Astrocyte (in vitro differentiated cells and primary cell): ENCODE data around the gene TMEM45A. TPM values are rescaled to one million over a fixed set of nuclear protein-coding genes. Genes with fewer than 3 reads are reported as not detected.

Experiments used
- DNase-seq: peaks from one replicate; pipeline ENCODE4 v3.0.0-alpha.2; 2010; ENCODE audit warnings: low read depth
- FAIRE-seq: peaks from 2 replicates; lab custom pipeline; 2011; peaks lifted over from hg19 to GRCh38; lab: Jason Lieb, UNC
- H2AFZ ChIP-seq: 2 replicates; pipeline ENCODE4 v1.6.0; 2012; ENCODE audit warnings: low read depth, low read length, inconsistent platforms
- H3K27ac ChIP-seq: 2 replicates; pipeline ENCODE4 v1.5.1; 2011; ENCODE audit warnings: low read depth, low read length, inconsistent platforms
- H3K27me3 ChIP-seq: 2 replicates; pipeline ENCODE4 v1.6.0; 2011; ENCODE audit warnings: low read length, inconsistent platforms; ENCODE audit not compliant: insufficient read depth
- H3K36me3 ChIP-seq: 2 replicates; pipeline ENCODE4 v1.5.1; 2011; ENCODE audit warnings: low read length, inconsistent platforms; ENCODE audit not compliant: insufficient read depth
- H3K4me1 ChIP-seq: 2 replicates; pipeline ENCODE4 v1.5.1; 2011; ENCODE audit warnings: low read length, inconsistent platforms; ENCODE audit not compliant: insufficient read depth
- H3K4me2 ChIP-seq: 2 replicates; pipeline ENCODE4 v1.6.0; 2012; ENCODE audit warnings: low read length, inconsistent platforms
- H3K4me3 ChIP-seq: 2 replicates; pipeline ENCODE4 v1.5.1; 2011; ENCODE audit warnings: low read depth, mild to moderate bottlenecking, low read length, inconsistent platforms; ENCODE audit not compliant: insufficient read depth
- H3K79me2 ChIP-seq: 2 replicates; pipeline ENCODE4 v1.6.0; 2012; ENCODE audit warnings: mild to moderate bottlenecking, low read length, inconsistent platforms; ENCODE audit not compliant: insufficient read depth
- H3K9ac ChIP-seq: 2 replicates; pipeline ENCODE4 v1.6.0; 2012; ENCODE audit warnings: mild to moderate bottlenecking, low read length, inconsistent platforms
- H3K9me3 ChIP-seq: 2 replicates; pipeline ENCODE4 v1.5.1; 2012; ENCODE audit warnings: low read depth, mild to moderate bottlenecking, low read length, inconsistent platforms; ENCODE audit not compliant: insufficient read depth
- H4K20me1 ChIP-seq: 2 replicates; pipeline ENCODE4 v1.6.0; 2012; ENCODE audit warnings: low read length, inconsistent platforms; ENCODE audit not compliant: insufficient read depth
- H3K27ac Mint-ChIP-seq: one replicate; pipeline ENCODE4 v1.8.0; 2021; ENCODE audit warnings: mild to moderate bottlenecking, mixed read lengths; ENCODE audit not compliant: unreplicated experiment
- H3K27me3 Mint-ChIP-seq: one replicate; pipeline ENCODE4 v1.8.0; 2021; ENCODE audit warnings: low read depth, mixed read lengths; ENCODE audit not compliant: unreplicated experiment
- H3K36me3 Mint-ChIP-seq: one replicate; pipeline ENCODE4 v1.8.0; 2021; ENCODE audit warnings: low read depth, mixed read lengths; ENCODE audit not compliant: unreplicated experiment
- H3K4me1 Mint-ChIP-seq: one replicate; pipeline ENCODE4 v1.8.0; 2021; ENCODE audit warnings: low read depth, mixed read lengths; ENCODE audit not compliant: unreplicated experiment
- H3K4me3 Mint-ChIP-seq: one replicate; pipeline ENCODE4 v1.8.0; 2021; ENCODE audit warnings: mild to moderate bottlenecking, moderate library complexity, mixed read lengths; ENCODE audit not compliant: unreplicated experiment
- H3K9me3 Mint-ChIP-seq: one replicate; pipeline ENCODE4 v1.8.0; 2021; ENCODE audit warnings: mild to moderate bottlenecking, mixed read lengths; ENCODE audit not compliant: unreplicated experiment
- EZH2 ChIP-seq: IDR thresholded peaks from 2 replicates; pipeline ENCODE4 v1.6.1; 2012; ENCODE audit warnings: mild to moderate bottlenecking, low read length, inconsistent platforms; ENCODE audit not compliant: insufficient read depth
- total RNA-seq: library from RNA; stranded (reverse); gene quantifications from 2 replicates; pipeline ENCODE4 v1.2.1, GENCODE V29; 2021
- TF ChIP-seq, protein P1 (sequence below): IDR thresholded peaks from 2 replicates; pipeline ENCODE4 v1.5.1; 2011; ENCODE audit warnings: low read depth, mild to moderate bottlenecking, inconsistent platforms, low read length, moderate library complexity; ENCODE audit not compliant: insufficient read depth

Gene TMEM45A
- total RNA-seq, 1 donor from 2014 or later = 35.5 TPM

DNA sequence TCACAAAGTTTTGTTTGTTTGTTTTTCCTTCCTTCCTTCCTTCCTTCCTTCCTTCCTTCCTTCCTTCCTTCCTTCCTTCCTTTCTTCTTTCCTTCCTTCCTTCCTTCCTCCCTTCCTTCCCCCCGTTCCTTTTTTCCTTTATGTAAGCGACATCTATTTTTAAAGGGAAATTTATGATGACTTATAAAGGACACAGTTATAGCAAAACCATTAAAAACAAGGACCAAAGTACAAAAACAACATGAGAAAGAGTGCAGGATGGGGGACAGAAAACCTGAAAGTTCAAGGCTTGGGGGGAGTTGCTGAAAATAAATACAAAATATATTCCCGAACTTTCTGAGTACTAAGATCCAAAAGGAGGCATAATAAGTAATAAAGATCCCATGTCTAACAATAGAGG is 118.8 kb downstream of the TMEM45A start:
- Histone ChIP-seq H3K9me3 (no peaks in the 10 kb centered on the region), H3K4me3 (no peak overlapping the region), H3K79me2 (no peaks in the 10 kb centered on the region), H4K20me1 (no peaks in the 10 kb centered on the region), H3K4me1 (no peaks in the 10 kb centered on the region), H3K4me2 (no peak overlapping the region), H3K36me3 (no peaks in the 10 kb centered on the region), H3K9ac (no peak overlapping the region), H3K27ac (no peak overlapping the region), H2AFZ (no peak overlapping the region), H3K27me3 (peaks cover 6% of the 10 kb centered on the region)
- Mint-ChIP-seq H3K27ac (no peak overlapping the region), H3K27me3 (no peaks in the 10 kb centered on the region), H3K9me3 (no peaks in the 10 kb centered on the region), H3K4me3 (no peak overlapping the region), H3K4me1 (peaks cover 7% of the 10 kb centered on the region), H3K36me3 (no peaks in the 10 kb centered on the region)
- FAIRE-seq = no peak
- TF ChIP-seq, protein P1, sequence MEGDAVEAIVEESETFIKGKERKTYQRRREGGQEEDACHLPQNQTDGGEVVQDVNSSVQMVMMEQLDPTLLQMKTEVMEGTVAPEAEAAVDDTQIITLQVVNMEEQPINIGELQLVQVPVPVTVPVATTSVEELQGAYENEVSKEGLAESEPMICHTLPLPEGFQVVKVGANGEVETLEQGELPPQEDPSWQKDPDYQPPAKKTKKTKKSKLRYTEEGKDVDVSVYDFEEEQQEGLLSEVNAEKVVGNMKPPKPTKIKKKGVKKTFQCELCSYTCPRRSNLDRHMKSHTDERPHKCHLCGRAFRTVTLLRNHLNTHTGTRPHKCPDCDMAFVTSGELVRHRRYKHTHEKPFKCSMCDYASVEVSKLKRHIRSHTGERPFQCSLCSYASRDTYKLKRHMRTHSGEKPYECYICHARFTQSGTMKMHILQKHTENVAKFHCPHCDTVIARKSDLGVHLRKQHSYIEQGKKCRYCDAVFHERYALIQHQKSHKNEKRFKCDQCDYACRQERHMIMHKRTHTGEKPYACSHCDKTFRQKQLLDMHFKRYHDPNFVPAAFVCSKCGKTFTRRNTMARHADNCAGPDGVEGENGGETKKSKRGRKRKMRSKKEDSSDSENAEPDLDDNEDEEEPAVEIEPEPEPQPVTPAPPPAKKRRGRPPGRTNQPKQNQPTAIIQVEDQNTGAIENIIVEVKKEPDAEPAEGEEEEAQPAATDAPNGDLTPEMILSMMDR = no peak
- TF ChIP-seq EZH2 = no peak
- no peak for DNase-seq

DNA sequence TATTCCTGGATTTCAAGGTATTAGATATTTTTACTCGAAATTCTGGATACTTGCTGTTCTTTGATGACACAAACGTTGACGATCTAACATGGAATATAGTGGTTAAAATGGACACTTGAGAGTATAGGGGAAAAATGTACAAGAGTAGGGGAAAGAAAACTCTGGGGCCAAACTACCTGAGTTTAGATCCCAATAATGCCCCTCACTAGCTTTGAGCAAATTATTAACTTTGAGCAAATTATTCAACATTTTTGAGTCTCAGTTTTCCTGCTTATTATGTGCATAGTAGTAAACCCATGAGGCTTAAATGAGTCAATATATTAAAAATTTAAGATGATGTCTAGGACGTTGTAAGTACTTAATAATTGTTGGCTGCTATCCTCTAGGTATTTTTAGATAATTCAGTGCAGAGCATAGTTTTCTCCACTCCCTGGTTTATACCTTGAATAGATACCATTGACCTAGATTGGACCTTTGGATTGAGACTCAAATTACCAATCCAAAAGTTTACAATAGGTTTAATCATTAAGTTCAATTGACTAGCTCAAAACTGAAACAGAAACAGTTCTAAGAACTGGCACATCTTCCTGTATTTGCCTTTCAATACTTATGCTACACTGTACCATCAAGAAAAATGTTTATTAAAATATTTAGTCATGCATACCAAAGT is 121.4 kb downstream of the TMEM45A start:
- Histone ChIP-seq H3K79me2 (no peaks in the 10 kb centered on the region), H4K20me1 (no peaks in the 10 kb centered on the region), H3K9ac (no peak overlapping the region), H3K9me3 (no peaks in the 10 kb centered on the region), H3K27me3 (peaks cover 6% of the 10 kb centered on the region), H3K27ac (no peak overlapping the region), H2AFZ (no peak overlapping the region), H3K36me3 (no peaks in the 10 kb centered on the region), H3K4me2 (no peak overlapping the region), H3K4me1 (no peaks in the 10 kb centered on the region), H3K4me3 (no peak overlapping the region)
- DNase-seq (no peak), FAIRE-seq (no peak)
- H3K27me3 Mint-ChIP-seq = no peaks in the 10 kb centered on the region
- no peak overlapping the region for H3K4me3 Mint-ChIP-seq
- peaks cover 7% of the 10 kb centered on the region for H3K4me1 Mint-ChIP-seq
- no peaks in the 10 kb centered on the region for H3K9me3 Mint-ChIP-seq
- no peak overlapping the region for H3K27ac Mint-ChIP-seq
- no peak for TF ChIP-seq EZH2
- TF ChIP-seq, protein P1 = no peak
- H3K36me3 Mint-ChIP-seq = no peaks in the 10 kb centered on the region

DNA sequence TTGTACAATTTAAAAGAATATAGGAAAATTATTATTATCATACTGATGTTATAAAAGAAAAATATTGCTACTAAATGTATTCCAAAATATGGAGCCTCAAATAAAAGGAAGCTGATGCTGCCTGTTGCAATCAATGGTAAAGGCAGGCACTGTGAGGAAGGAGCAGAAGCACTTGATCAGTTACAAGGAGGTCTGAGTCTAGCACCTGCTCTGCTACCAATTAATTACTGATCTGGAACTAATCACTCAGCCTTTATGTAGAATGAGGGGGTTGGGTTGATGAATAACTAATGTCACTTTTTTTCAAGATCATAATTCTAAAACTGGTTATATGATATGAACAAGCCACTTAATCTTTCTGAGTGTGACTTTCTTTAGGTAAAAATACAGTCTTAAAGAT is 122.5 kb downstream of the TMEM45A start:
- TF ChIP-seq, protein P1 = no peak
- TF ChIP-seq EZH2 = no peak
- no peaks in the 10 kb centered on the region for H3K36me3 Mint-ChIP-seq
- H3K4me3 Mint-ChIP-seq = no peak overlapping the region
- Histone ChIP-seq H3K79me2 (no peaks in the 10 kb centered on the region), H2AFZ (no peak overlapping the region), H3K36me3 (no peaks in the 10 kb centered on the region), H3K4me1 (no peaks in the 10 kb centered on the region), H4K20me1 (no peaks in the 10 kb centered on the region), H3K4me3 (no peak overlapping the region), H3K27ac (no peak overlapping the region), H3K9me3 (no peaks in the 10 kb centered on the region), H3K9ac (no peak overlapping the region), H3K4me2 (no peak overlapping the region), H3K27me3 (peaks cover 4% of the 10 kb centered on the region)
- no peaks in the 10 kb centered on the region for H3K9me3 Mint-ChIP-seq
- H3K4me1 Mint-ChIP-seq = peaks cover 2% of the 10 kb centered on the region
- H3K27ac Mint-ChIP-seq = no peak overlapping the region
- no peak for FAIRE-seq
- no peaks in the 10 kb centered on the region for H3K27me3 Mint-ChIP-seq
- DNase-seq = no peak
